H1 (cell line): Measurements from ENCODE around the gene RAB11A. TPM values are rescaled to one million over a fixed set of nuclear protein-coding genes. Genes with fewer than 3 reads are reported as not detected.

Source experiments
- CTCF ChIA-PET: fragments of 300-600 bp; sonication (Branson Sonifier 250); formaldehyde crosslinking; loops from one replicate; lab custom pipeline; 2021; ENCODE audit not compliant: partially characterized antibody; lab: Charles Lee
- POLR2A ChIA-PET: fragments of 300-600 bp; sonication (Branson Sonifier 250); formaldehyde crosslinking; loops from one replicate; lab custom pipeline; 2021; ENCODE audit warnings: inconsistent platforms; ENCODE audit not compliant: partially characterized antibody; lab: Charles Lee
- DNase-seq, 2 experiments: peaks; one replicate each; pipeline versions ENCODE4 v3.0.0 to v3.0.0-alpha.2; 2010 to 2022; ENCODE audit warnings: low spot score in 2 of 2, low read depth in 1 of 2, mixed read lengths in 1 of 2
- FAIRE-seq: peaks from 2 replicates; lab custom pipeline; 2011; peaks lifted over from hg19 to GRCh38; lab: Jason Lieb, UNC
- H2AFZ ChIP-seq: 2 replicates; pipeline ENCODE4 v1.8.1; 2012; ENCODE audit warnings: low read length, inconsistent platforms
- H2AK5ac ChIP-seq: 2 replicates; pipeline ENCODE4 v1.6.1; 2013; ENCODE audit warnings: low read depth, low read length
- H2BK120ac ChIP-seq: replicated peaks from 2 replicates; pipeline ENCODE3; 2013; ENCODE audit warnings: low read depth, low read length, inconsistent platforms
- H2BK12ac ChIP-seq: 2 replicates; pipeline ENCODE4 v1.6.1; 2013; ENCODE audit warnings: low read depth, low read length
- H2BK15ac ChIP-seq: 2 replicates; pipeline ENCODE4 v1.6.1; 2013; ENCODE audit warnings: low read length
- H2BK20ac ChIP-seq: 2 replicates; pipeline ENCODE4 v1.6.1; 2013; ENCODE audit warnings: low read length
- H2BK5ac ChIP-seq: 2 replicates; pipeline ENCODE4 v1.6.1; 2013; ENCODE audit warnings: low read depth, low read length
- H3K14ac ChIP-seq: 2 replicates; pipeline ENCODE4 v1.6.1; 2013; ENCODE audit warnings: inconsistent platforms; ENCODE audit not compliant: insufficient read length
- H3K18ac ChIP-seq: 2 replicates; pipeline ENCODE4 v1.6.1; 2013; ENCODE audit warnings: low read length; ENCODE audit errors: extremely low read depth
- H3K23ac ChIP-seq: 2 replicates; pipeline ENCODE4 v1.6.1; 2013; ENCODE audit warnings: inconsistent platforms; ENCODE audit not compliant: insufficient read length
- H3K23me2 ChIP-seq: 2 replicates; pipeline ENCODE4 v1.6.1; 2013; ENCODE audit warnings: low read depth, low read length
- H3K27ac ChIP-seq: 2 replicates; pipeline ENCODE4 v1.6.1; 2011; ENCODE audit warnings: low read depth, low read length, inconsistent platforms
- H3K27me3 ChIP-seq, 4 experiments: replicated peaks in 1 of 4; 1 replicate in 1 of 4; 2 replicates in 3 of 4; pipeline versions ENCODE4 v1.6.1 to v1.8.1; 2011 to 2013; ENCODE audit warnings: low read length in 3 of 4, mild to moderate bottlenecking in 3 of 4, inconsistent platforms in 2 of 4, mixed read lengths in 2 of 4, moderate library complexity in 1 of 4; ENCODE audit not compliant: control insufficient read depth in 3 of 4, insufficient read depth in 3 of 4; ENCODE audit errors: extremely low read depth in 1 of 4
- H3K36me3 ChIP-seq, 4 experiments: 2 replicates each; pipeline versions ENCODE4 v1.6.1 to v1.8.1; 2011 to 2013; ENCODE audit warnings: mild to moderate bottlenecking in 4 of 4, low read length in 3 of 4, moderate library complexity in 2 of 4, control low read depth in 1 of 4, inconsistent platforms in 1 of 4; ENCODE audit not compliant: insufficient read depth in 4 of 4, control insufficient read depth in 2 of 4
- H3K4ac ChIP-seq: replicated peaks from 2 replicates; pipeline ENCODE3; 2013; ENCODE audit warnings: low read length, low read depth, mixed read lengths, inconsistent platforms; ENCODE audit not compliant: insufficient read length
- H3K4me1 ChIP-seq, 4 experiments: replicated peaks in 1 of 4; 1 replicate in 1 of 4; 2 replicates in 3 of 4; pipeline versions ENCODE4 v1.6.1 to v1.8.1; 2011 to 2013; ENCODE audit warnings: low read length in 3 of 4, inconsistent platforms in 2 of 4, mixed read lengths in 1 of 4; ENCODE audit not compliant: insufficient read depth in 4 of 4, control insufficient read depth in 3 of 4
- H3K4me2 ChIP-seq, 2 experiments: 2 replicates each; pipeline versions ENCODE4 v1.6.1 to v1.8.1; 2011 to 2013; ENCODE audit warnings: low read depth in 2 of 2, low read length in 2 of 2, control low read depth in 1 of 2, inconsistent platforms in 1 of 2, mild to moderate bottlenecking in 1 of 2; ENCODE audit not compliant: insufficient read depth in 1 of 2
- H3K4me3 ChIP-seq, 4 experiments: fragments of 200-600, 300-600 bp in 1 of 4; sonication (generic), shearing (Covaris generic), sonication (Bioruptor Twin) in 1 of 4; 2 replicates each; pipeline versions ENCODE4 v1.5.1 to v1.8.1; 2011 to 2016; ENCODE audit warnings: low read length in 4 of 4, low read depth in 3 of 4, control low read depth in 2 of 4, inconsistent platforms in 2 of 4, mild to moderate bottlenecking in 2 of 4, mixed read lengths in 1 of 4, moderate library complexity in 1 of 4; ENCODE audit not compliant: insufficient read depth in 2 of 4; ENCODE audit errors: extremely low read depth in 1 of 4
- H3K56ac ChIP-seq: replicated peaks from 2 replicates; pipeline ENCODE3; 2013; ENCODE audit warnings: low read depth, mild to moderate bottlenecking, mixed read lengths, low read length, inconsistent platforms; ENCODE audit not compliant: insufficient read length
- H3K79me1 ChIP-seq: 2 replicates; pipeline ENCODE4 v1.6.1; 2013; ENCODE audit warnings: low read depth, low read length, control low read depth
- H3K79me2 ChIP-seq, 2 experiments: 2 replicates each; pipeline versions ENCODE4 v1.6.1 to v1.8.1; 2012 to 2013; ENCODE audit warnings: low read length in 2 of 2, mild to moderate bottlenecking in 2 of 2, inconsistent platforms in 1 of 2; ENCODE audit not compliant: insufficient read depth in 2 of 2, control insufficient read depth in 1 of 2
- H3K9ac ChIP-seq, 4 experiments: replicated peaks in 1 of 4; 1 replicate in 1 of 4; 2 replicates in 3 of 4; pipeline versions ENCODE4 v1.6.1 to v1.8.1; 2011 to 2013; ENCODE audit warnings: low read depth in 3 of 4, low read length in 3 of 4, control low read depth in 2 of 4, mild to moderate bottlenecking in 2 of 4, moderate library complexity in 2 of 4, inconsistent platforms in 1 of 4; ENCODE audit errors: extremely low read depth in 1 of 4
- H3K9me3 ChIP-seq, 2 experiments: 2 replicates each; pipeline versions ENCODE4 v1.6.1 to v1.8.1; 2012 to 2013; ENCODE audit warnings: mild to moderate bottlenecking in 2 of 2, moderate library complexity in 2 of 2, control low read depth in 1 of 2, inconsistent platforms in 1 of 2, low read depth in 1 of 2, low read length in 1 of 2, mixed read lengths in 1 of 2; ENCODE audit not compliant: insufficient read depth in 2 of 2
- H4K20me1 ChIP-seq, 2 experiments: replicated peaks in 1 of 2; 2 replicates each; pipeline versions ENCODE3 to v1.8.1; 2011 to 2013; ENCODE audit warnings: inconsistent platforms in 2 of 2, low read length in 2 of 2, mild to moderate bottlenecking in 1 of 2; ENCODE audit not compliant: insufficient read depth in 2 of 2, control insufficient read depth in 1 of 2
- H4K5ac ChIP-seq: 2 replicates; pipeline ENCODE4 v1.6.1; 2013; ENCODE audit warnings: low read length, low read depth, mixed read lengths, inconsistent platforms; ENCODE audit not compliant: insufficient read length
- H4K8ac ChIP-seq: 2 replicates; pipeline ENCODE4 v1.8.0; 2013; ENCODE audit warnings: mild to moderate bottlenecking, moderate library complexity, low read length, inconsistent platforms; ENCODE audit not compliant: insufficient read depth; ENCODE audit errors: extremely low read depth
- H4K91ac ChIP-seq: replicated peaks from 2 replicates; pipeline ENCODE3; 2013; ENCODE audit warnings: low read length, mixed read lengths, inconsistent platforms; ENCODE audit not compliant: insufficient read length
- ATF2 ChIP-seq: IDR thresholded peaks from 2 replicates; pipeline ENCODE4 v1.6.1; 2012; ENCODE audit warnings: low read length, inconsistent platforms
- BCL11A ChIP-seq, 2 experiments: IDR thresholded peaks; one replicate each; pipeline ENCODE4 v1.6.1; 2011; ENCODE audit warnings: low read depth in 2 of 2, low read length in 2 of 2, mild to moderate bottlenecking in 2 of 2
- EZH2 ChIP-seq: fragments of 200-600 bp; sonication (generic); IDR thresholded peaks from 2 replicates; pipeline ENCODE4 v1.7.1; 2012; ENCODE audit warnings: low read depth, mild to moderate bottlenecking, moderate library complexity, low read length, inconsistent platforms; ENCODE audit not compliant: severe bottlenecking
- FOSL1 ChIP-seq: IDR thresholded peaks from 2 replicates; pipeline ENCODE4 v1.6.1; 2011; ENCODE audit warnings: mild to moderate bottlenecking, low read depth, low read length, moderate library complexity; ENCODE audit not compliant: insufficient read depth
- GTF2F1 ChIP-seq: IDR thresholded peaks from 2 replicates; pipeline ENCODE4 v1.6.1; 2012; ENCODE audit warnings: low read depth, low read length, improper control_type of control experiment, borderline replicate concordance
- JUND ChIP-seq: IDR thresholded peaks from 2 replicates; pipeline ENCODE4 v1.6.1; 2011; ENCODE audit warnings: mild to moderate bottlenecking, improper control_type of control experiment, low read length
- KDM5A ChIP-seq: fragments of 200-600 bp; IDR thresholded peaks from 2 replicates; pipeline ENCODE4 v1.7.1; 2012; ENCODE audit warnings: mild to moderate bottlenecking, low read length, inconsistent platforms, mixed read lengths
- NANOG ChIP-seq: IDR thresholded peaks from 2 replicates; pipeline ENCODE4 v1.6.1; 2011; ENCODE audit warnings: low read length, low read depth, mild to moderate bottlenecking, inconsistent platforms; ENCODE audit not compliant: insufficient read depth, poor library complexity, severe bottlenecking
- SAP30 ChIP-seq: fragments of 300-600 bp; sonication (generic); IDR thresholded peaks from 2 replicates; pipeline ENCODE4 v1.7.1; 2012; ENCODE audit warnings: low read length, moderate library complexity, mild to moderate bottlenecking, inconsistent platforms; ENCODE audit not compliant: insufficient read depth, insufficient replicate concordance
- SIRT6 ChIP-seq: IDR thresholded peaks from one replicate; pipeline ENCODE4 v1.7.1; 2012; ENCODE audit warnings: low read length, inconsistent platforms
- SP2 ChIP-seq: IDR thresholded peaks from 2 replicates; pipeline ENCODE4 v1.6.1; 2012; ENCODE audit warnings: mild to moderate bottlenecking, low read length, inconsistent platforms
- ZNF274 ChIP-seq: IDR thresholded peaks from 2 replicates; pipeline ENCODE4 v1.7.0; 2012; ENCODE audit warnings: low read length, borderline replicate concordance; ENCODE audit errors: extremely low read depth
- WGBS, 2 experiments: shearing (Covaris generic) in 1 of 2; methylation state at CpG; one replicate each; pipeline versions ENCODE4 v1.1.6 to v1.1.7; 2013 to 2015; ENCODE audit warnings: low lambda C conversion rate in 2 of 2, mixed read lengths in 2 of 2, inconsistent platforms in 1 of 2, low coverage in 1 of 2, missing lambda C conversion rate in 1 of 2; ENCODE audit not compliant: insufficient replicate concordance in 2 of 2, insufficient coverage in 1 of 2, insufficient read length in 1 of 2; ENCODE audit errors: extremely low coverage in 1 of 2, missing lambda C conversion rate in 1 of 2; 5-methylcytosine and 5-hydroxymethylcytosine counted together
- polyA plus RNA-seq, 7 experiments: library from polyadenylated mRNA; depleted of rRNA in 3 of 7; stranded (reverse) in 5 of 7; unstranded in 2 of 7; fragments of >200 nt in 5 of 7; fragments of 200-250 nt in 2 of 7; gene quantifications; 1 replicate in 5 of 7; 2 replicates in 1 of 7; 4 replicates in 1 of 7; pipeline versions ENCODE4 v1.2.1 to v1.2.3, GENCODE V29; 2011 to 2013; ENCODE audit warnings: missing spikeins in 2 of 7, mixed read lengths in 2 of 7
- total RNA-seq: library from RNA; stranded (reverse); fragmentation: NEBNext Ultra II Directional; extraction: Animal tissue kit (Norgen Biotek cat#: 25700); gene quantifications from 2 replicates; pipeline ENCODE4 v1.2.1, GENCODE V29; 2021
- TF ChIP-seq, protein P1 (sequence below): IDR thresholded peaks from 2 replicates; pipeline ENCODE4 v1.6.1; 2012; ENCODE audit warnings: inconsistent platforms

Gene RAB11A
- total and polyA plus RNA-seq, 2 of the 8 experiments (the other 6 are each of a cell fraction or from before 2014, with no cell fraction given), result 211 to 254 TPM

DNA sequence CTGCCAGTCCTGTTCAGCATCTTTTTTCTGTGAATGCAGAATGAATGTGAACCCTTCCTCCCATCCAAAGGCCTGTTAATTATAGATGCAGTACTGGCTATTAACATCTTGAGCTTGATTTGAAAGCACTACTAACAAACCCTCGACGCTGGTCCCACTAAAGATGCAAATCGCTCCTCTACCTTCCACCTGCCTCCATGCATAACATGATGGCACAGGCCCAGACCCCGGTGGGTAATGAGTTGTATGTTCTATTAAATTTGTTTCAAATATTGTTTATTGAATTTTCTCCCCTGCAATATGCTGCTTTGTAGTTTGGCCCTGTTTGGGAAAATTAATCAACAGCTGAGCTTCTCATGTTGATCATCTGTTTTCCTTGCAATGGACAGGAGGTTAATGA is 69.3 kb downstream of the RAB11A start:
- H4K91ac ChIP-seq, result no peak overlapping the region
- no peak overlapping the region for H2AFZ ChIP-seq
- no peak overlapping the region for H4K5ac ChIP-seq
- H3K9ac ChIP-seq, result no peak overlapping the region
- no peak overlapping the region for H2BK5ac ChIP-seq
- H3K4me1 ChIP-seq, result no peaks in the 10 kb centered on the region
- H2AK5ac ChIP-seq, result no peak overlapping the region
- H3K4me2 ChIP-seq, result no peak overlapping the region
- H3K23ac ChIP-seq, result no peak overlapping the region
- no peak overlapping the region for H4K8ac ChIP-seq
- no peaks in the 10 kb centered on the region for H3K79me1 ChIP-seq
- FAIRE-seq (no peak), DNase-seq (no peak)
- no peak overlapping the region for H3K56ac ChIP-seq
- H3K14ac ChIP-seq, result no peak overlapping the region
- POLR2A ChIA-PET, result no interaction called here
- no peak overlapping the region for H3K27ac ChIP-seq
- no peaks in the 10 kb centered on the region for H4K20me1 ChIP-seq
- no peak overlapping the region for H3K18ac ChIP-seq
- H2BK20ac ChIP-seq, result no peak overlapping the region
- H2BK120ac ChIP-seq, result no peak overlapping the region
- H3K9me3 ChIP-seq, result no peaks in the 10 kb centered on the region
- 92% methylated on average over 4 of the region's 4 CpGs; no CpG with 5 or more reads in 1 of the 2 experiments for WGBS, 2 experiments
- H3K4me3 ChIP-seq, result no peak overlapping the region
- no peak overlapping the region for H2BK12ac ChIP-seq
- H3K36me3 ChIP-seq, result no peaks in the 10 kb centered on the region
- CTCF ChIA-PET, result interaction anchor here (1.0 to 1.6 kb wide), 3 partner anchors 8 to 164 kb away, joined by 3 to 6 read pairs (median 3); no protein-coding TSS in a partner anchor
- H3K4ac ChIP-seq, result no peak overlapping the region
- no peaks in the 10 kb centered on the region for H3K79me2 ChIP-seq
- no peaks in the 10 kb centered on the region for H3K23me2 ChIP-seq
- H3K27me3 ChIP-seq, result no peaks in the 10 kb centered on the region
- no peak overlapping the region for H2BK15ac ChIP-seq
- TF ChIP-seq SIRT6 (no peak), SP2 (no peak), GTF2F1 (no peak), FOSL1 (no peak), SAP30 (no peak), BCL11A (IDR thresholded peaks at IDR 0.05; ENCODE audit: low read depth in 2 of 2, low read length in 2 of 2) (no peak), JUND (no peak), EZH2 (no peak), KDM5A (no peak), ZNF274 (no peak), NANOG (no peak), ATF2 (no peak)
- TF ChIP-seq, protein P1, sequence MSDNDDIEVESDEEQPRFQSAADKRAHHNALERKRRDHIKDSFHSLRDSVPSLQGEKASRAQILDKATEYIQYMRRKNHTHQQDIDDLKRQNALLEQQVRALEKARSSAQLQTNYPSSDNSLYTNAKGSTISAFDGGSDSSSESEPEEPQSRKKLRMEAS, result no peak
